Stimulated activated naive CD4-positive, alpha-beta T cell treated with Interleukin-2 at 50 U/mL for 16 hours (primary cell): Measurements from ENCODE around the gene FOXN4.
"Not testable (repeated sequence)": the region's sequence is repeated elsewhere in the genome, so short reads cannot be mapped to it uniquely, and the experiment has no call there.

Source experiments
- DNase-seq: peaks from one replicate; lab custom pipeline; 2025; lab: John Stamatoyannopoulos, UW

Gene FOXN4

DNA sequence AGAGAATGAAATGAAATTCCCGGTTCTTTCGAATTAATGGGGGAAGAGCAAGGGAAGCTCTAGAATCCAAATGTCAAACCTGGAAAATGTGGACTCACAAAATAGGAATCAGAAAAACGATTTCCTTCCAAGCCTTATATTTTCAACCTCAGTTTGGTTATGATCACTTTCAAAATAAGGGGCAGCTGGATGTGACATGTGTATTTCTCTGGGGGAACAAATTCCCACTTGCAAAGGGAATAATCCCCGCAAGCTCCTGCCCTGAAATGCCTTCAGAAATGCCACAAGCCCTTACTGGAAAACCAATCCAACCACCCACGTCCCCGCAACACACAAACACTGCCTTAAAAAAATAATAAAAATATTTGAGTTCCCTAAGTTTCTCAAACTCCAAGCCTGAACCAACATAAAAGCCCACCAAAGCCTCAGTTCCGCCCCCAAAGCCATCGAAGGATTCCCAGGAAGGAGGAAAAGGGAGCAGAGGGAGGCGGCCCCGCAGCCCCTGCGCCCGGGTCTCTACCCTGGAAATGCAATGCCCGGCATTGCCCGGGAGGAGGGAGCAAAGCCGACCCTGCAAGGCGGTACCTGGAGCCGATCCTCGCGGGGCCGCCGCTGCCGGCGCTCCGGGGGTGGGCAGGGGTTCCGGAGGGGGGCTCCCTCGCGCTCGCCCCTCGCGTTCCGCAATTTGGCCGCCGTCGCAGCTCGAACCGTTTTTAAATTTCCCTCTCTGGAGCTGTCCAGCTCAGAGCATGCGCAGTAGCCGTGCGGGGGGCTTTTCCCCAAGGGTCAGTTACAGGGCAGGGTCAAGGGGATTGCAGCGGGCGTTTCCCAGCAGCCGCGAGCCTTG is at the start of gene FOXN4:
Gene FOXN4, minus strand, starts transcription at position 751 of the 847 bp plus-strand sequence. CDS start 963 bp downstream, outside the sequence.
- DNase-seq = no peak

- DNase-seq = no peak
These were observed 49.2 kb upstream of the FOXN4 start for GRCh38 chr12:109358154-109358869.

DNA sequence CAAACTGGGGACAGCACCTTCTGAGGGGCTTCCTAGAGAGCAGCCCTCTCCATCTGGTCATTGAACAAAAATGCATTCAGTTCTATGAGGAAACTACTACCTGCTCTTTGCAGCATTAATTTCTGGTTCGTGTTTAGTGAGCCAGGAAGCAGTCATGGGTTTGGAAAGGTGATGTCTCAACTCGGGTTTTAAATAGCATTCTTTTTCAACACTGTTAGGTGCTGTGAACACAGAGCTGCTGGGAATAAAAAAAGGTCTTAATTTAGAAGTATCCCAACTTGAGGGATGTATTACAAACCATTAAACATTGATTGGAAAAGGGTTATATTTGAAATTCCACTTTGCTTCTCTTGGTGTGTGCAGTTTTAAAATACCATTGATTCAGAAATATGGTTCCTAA is 47.9 kb upstream of the FOXN4 start:
- no peak for DNase-seq

DNA sequence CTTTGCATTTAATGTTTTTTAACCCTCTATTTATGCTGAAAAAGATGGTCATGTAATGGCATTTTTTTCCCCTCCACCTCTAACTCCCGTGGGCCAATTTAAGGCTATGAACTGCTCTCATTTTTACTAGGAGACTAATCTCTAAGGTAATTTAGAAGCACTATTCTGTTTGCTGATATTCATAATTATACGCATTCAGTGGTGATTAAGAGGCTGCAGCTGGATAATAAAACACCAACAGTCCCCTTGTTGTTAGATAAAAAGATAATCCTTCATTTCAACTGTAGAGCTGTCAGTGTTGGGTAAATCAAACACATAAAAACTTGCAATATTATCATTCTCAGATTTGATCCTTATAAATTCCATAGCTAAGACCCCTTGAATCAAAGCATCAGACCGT is 47.5 kb upstream of the FOXN4 start:
- DNase-seq = no peak

DNA sequence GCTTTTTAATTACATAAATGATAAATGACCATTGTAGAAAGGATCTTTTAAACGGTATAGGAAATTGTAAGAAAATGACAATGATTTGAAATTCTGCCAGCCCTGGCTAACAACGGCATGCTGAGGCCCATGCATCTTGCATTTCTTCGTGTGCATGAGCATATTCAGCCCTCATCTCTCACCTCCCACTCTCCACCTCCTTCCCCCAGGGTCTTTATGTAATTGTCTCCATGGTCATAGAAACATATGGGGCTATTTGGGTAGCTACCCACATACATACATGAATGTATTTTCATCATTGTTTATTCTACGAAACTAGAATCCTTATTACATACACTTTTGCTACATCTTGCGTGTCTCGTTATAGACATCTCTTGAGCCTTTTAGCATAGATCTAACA is 43.1 kb upstream of the FOXN4 start:
- no peak for DNase-seq

DNA sequence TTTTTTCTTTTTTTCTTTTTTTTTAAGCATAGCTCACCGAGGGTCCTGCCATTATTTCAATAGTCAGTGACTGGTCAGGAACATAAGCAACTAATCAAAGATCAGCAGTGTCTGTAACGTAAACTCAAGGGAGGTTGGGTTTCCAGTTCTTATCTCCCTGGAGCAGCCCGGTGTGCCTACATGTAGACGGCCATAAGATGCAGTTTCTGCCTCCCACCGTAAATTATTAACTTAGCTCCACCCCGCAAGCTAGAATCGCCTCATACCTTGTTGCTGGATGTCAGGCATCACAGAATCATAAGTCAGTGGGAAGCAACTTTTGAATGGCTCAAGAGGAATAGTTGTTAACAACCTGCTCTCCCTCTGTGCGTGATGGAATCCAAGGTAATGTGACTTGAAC is 38.5 kb upstream of the FOXN4 start, which contains the start of gene MYO1H:
Gene MYO1H, plus strand, starts transcription at position 312 of the 400 bp plus-strand sequence. Its CDS starts 61 bp downstream, at position 373.
- DNase-seq = no peak

GRCh38 chr12:109346920-109347319 is 37.8 kb upstream of the FOXN4 start:
- no peak for DNase-seq

DNA sequence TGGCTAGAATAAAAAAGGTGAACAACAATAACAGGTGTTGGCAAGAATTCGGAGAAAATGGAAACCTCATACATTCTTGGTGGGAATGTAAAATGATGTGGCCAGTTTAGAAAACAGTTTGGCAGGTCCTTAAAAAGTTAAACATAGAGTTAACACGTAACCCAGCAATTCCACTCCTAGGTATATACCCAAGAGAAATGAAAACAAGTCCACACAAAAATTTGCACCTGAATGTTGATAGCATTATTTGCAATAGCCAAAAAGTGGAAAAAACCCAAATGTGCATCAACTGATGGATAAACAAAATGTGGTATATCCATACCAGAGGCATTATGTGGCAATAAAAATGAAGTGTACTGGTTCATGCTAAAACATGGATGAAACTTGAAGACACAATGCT is 36.3 kb upstream of the FOXN4 start:
- no peak for DNase-seq

DNA sequence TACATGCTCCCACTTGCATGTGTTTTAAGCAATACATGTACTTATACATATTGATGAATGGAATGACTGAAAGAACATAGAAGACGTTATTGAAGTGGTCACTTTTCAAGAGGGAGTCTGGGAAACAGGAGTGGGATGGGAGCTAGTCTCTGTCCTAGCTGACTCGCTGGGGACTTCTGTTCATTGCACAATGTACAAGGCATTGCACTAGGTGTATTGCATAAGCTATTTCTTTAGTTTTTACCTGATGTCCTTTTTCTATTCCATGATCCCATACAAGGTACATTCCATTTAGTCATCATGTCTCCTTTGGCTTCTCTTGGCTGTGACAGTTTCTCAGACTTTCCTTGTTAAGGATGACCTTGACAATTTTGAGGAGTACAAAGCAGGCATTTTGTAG is 34.6 kb upstream of the FOXN4 start:
- DNase-seq = no peak

- DNase-seq = no peak
These were observed 27.5 kb upstream of the FOXN4 start for GRCh38 chr12:109336593-109336992.

DNA sequence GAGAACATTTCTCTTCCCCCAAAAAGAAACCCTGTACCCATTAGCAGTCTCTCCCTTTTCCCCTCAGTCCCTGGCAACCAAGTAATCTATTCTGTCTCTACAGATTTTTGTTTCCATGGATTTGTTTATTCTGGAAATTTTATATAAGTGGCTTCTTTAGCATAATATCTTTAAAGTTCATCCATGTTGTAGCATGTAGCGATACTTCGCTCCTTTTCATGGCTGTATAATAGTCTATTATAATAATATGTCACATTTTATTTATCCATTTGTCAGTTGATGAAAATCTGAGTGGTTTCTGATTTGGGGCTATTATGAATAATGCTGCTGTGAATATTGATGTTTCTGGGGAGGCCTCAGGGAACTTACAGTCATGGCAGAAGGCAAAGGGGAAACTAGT is 25.8 kb upstream of the FOXN4 start:
- no peak for DNase-seq

- no peak for DNase-seq
These were observed 22.3 kb upstream of the FOXN4 start for GRCh38 chr12:109331301-109331952.

DNA sequence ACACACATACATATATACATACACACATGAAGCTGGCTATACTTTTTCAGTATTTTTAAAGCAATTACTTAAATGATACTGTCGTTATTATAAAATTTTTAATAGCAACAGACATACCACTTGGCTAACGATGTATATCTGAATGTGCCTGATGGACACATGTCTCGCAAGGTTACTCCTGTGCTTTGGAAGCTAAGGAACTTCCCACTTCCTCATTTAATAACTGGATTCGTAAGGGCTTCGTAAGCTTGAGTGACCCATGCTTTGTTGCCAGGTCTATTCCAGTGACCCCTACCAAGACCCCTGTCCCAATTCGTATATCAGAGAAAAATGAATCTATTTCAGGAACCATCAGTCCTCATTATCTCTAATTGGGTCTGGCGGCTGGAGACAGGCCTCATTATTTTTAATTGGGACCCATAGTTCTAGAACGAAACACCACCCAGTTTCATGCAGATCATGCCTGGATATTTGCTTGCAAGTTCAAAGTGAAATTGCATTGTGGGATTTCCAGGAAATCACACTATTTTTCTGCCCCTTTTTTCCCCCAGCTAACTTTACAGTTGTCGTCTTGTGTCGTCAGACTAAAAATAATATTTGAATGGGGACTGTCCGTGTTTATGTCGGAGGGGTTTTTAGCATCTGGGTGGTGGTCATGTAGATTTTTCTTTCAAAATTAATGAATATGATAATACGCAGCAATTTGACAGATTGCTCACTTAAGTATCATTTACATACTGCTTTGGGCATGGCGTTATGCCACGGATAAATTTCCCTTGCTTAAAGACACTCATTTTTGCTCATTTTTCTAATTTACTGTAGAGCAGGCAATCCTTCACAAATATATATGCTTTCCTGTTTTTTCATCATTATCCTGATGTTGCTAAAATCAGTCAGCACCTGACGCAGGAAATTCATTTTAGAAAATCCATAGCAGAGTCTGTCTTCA is 21.5 kb upstream of the FOXN4 start:
- no peak for DNase-seq

DNA sequence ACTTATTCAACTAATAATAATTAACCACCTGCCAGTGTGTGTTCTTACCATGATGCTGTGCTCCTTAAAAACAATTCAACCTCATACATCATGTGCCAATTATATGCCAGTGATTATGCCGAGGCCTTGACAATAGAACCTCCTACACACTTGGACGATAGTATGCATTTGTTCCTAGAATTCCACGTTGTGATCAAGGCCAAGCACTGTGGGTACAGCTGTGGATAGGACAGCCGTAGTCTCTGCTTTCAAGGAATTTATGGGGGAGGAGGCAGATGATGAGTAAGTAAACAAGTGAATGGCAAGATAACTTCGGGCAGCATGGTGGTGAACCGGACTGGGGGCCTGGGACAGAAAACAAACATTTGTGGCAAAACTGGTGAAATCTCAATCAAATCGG is 20.6 kb upstream of the FOXN4 start:
- DNase-seq = no peak

DNA sequence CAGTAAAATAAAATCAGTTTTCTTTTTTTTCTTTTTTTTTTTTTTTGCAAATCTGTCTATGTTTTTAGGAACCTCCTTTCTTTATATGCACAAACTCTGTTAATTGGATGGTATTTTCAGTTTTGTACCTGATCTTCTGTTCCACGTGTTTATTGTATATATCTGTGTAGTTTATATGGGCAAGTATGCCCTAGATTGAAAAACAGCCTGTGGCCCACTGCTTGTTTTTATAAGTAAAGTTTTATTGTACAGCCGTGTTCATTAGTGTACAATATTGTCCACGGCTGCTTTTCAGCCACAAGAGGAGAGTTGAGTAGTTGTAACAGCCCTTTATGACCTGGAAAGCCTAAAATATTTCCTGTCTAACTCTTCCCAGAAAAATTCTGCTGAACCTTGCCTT is 19.9 kb upstream of the FOXN4 start:
- DNase-seq = no peak

DNA sequence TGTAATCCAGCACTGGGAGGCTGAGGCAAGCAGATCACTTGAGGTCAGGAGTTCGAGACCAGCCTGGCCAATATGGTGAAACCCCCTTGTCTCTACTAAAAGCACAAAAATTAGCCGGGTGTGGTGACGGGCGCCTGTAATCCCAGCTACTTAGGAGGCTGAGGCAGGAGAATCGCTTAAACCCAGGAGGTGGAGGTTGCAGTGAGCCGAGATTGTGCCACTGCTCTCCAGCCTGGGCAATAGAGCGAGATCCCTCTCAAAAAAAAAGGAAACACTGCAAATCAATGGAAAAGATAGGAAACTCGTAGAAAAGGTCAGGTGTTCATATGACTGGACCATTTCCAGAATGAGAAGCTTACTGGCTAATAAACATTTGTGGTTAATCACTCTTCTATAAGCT is 12.2 kb upstream of the FOXN4 start:
- DNase-seq = not testable (repeated sequence)

DNA sequence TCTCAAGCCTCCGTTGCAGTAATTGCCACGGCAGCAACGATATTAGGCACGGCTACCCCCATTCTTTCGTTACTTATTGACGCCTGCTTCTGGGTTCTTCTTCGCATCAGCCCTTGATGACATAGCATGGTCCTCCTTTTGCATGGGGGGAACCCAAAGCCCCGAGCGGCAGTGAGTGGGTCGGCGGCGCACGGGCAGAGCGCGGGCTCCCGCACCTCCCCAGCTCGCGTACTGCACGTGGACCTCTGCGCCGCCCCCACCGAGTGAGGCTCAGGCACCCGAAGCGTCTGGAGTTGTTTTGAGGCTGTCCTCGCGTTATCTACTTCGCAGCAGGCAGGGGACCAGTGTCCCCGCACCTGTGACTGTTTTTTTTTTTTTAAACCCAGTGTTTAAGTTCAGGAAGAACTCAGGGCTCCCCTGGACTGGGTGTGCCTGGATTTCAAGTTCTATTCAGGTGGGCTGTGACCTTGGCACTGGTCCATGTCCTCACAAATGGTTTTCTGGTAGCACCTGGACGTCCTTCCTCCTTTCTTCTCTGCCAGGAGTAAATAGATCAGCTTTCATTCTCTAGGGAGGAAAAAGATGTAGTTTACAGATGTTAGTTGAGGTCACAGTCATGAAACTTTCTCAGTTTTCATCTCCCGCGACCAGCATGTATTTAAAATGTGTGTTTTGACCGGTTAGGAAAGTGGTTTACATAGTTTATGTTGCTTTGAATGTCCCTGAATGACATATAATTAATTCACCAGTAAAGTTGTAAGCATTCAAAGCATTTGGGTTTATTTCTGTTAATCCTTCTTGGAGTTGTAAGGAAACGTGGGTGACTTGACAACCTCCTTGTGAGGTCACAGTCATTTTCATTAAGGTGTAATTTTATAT is 1.4 kb upstream of the FOXN4 start:
- DNase-seq = no peak

DNA sequence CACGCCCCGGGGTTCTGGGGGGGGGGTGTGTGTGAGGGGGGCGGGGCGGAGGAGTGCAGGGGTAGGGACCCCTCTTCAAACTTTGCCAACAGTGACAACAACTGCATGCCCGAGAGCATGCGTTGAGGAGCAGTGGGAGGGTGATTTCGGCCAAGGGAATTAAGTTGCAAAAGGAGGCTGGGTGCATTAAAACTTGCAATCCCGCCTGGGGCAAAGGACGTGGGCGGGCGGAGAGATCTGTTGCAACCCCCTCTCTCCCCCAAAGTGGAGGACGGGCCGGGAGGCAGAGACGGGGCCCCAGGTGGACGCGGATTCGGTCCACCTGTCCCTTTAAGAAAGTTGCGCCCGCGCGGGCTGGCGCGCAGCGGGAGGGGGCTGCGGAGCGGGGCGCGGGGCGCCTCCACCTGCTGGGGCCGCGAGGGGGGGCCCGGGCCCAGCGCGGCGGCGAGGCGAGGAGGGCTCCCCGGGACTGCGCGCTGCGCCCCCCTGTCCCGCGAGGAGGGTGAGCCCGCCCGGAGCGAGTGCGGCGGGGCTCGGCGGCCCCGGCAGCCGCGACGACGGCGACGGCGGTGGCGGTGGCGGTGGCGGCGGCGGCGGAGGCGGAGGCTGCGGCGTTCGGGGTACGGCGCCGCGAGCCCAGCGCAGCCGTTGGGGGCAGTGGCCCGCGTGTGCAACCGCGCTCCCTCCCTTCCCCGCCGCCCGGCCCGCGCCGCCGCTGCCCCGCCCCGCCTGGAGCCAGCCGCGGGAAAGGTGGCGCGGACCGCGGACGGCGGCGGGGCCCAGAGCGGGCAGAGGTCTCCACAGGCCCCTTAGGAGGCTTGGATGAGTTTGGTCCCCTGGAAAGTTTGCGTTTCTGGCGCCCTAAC is 530 bp upstream of the FOXN4 start:
- no peak for DNase-seq

GRCh38 chr12:109307051-109307450 is 2.0 kb downstream of the FOXN4 start:
- no peak for DNase-seq

DNA sequence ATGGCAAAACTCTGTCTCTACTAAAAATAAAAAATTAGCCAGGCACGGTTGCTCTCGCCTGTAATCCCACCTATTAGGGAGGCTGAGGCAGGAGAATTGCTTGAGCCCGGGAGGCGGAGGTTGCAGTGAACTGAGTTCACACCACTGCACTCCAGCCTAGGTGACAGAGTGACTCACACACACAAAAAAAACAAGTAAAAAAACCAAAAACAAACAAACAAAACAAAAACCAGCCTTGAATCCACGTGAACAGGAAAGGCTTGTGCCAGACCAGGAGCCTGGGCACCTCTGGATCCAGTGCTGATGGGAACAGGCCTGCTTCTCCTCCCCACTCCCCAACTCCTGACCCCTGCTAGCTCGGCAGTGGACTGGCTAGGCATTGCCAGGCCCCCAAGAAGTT is 3.5 kb downstream of the FOXN4 start:
- no peak for DNase-seq
